Suprapubic skin (tissue), 3 donors: ENCODE data around the gene BIRC6.

Source experiments
- CTCF ChIP-seq, 2 donors: fragments of 200-600 bp in 1 of 2; fragments of 450-650 bp in 1 of 2; sonication (generic) in 1 of 2; IDR thresholded peaks; one replicate each; pipeline ENCODE4 v1.5.1; 2016 to 2019; ENCODE audit warnings: antibody characterized with exemption in 2 of 2, mild to moderate bottlenecking in 1 of 2, moderate library complexity in 1 of 2
- EP300 ChIP-seq: sonication (generic); formaldehyde crosslinking; IDR thresholded peaks from one replicate; pipeline ENCODE4 v1.6.1; 2017; ENCODE audit warnings: antibody characterized with exemption
- POLR2A ChIP-seq, 2 donors: fragments of 450-650 bp; IDR thresholded peaks; one replicate each; pipeline ENCODE4 v1.6.1; 2017; ENCODE audit warnings: antibody characterized with exemption in 2 of 2, mild to moderate bottlenecking in 2 of 2, moderate library complexity in 2 of 2

- TF ChIP-seq CTCF (IDR thresholded peaks at IDR 0.05) (no peak), EP300 (no peak), POLR2A (IDR thresholded peaks at IDR 0.05) (no peak)
Measured at GRCh38 chr2:32666704-32667103, 309.9 kb downstream of the BIRC6 start.
